ENCODE data around the gene KCNF1.

Gene KCNF1

GRCh38 chr2:10963155-10963554, 51.4 kb downstream of the KCNF1 start:
- no peak for TF ChIP-seq CTCF (IDR thresholded peaks at IDR 0.05)
